ENCODE results near the gene NPAS2. TPM values are rescaled to one million over a fixed set of nuclear protein-coding genes. Genes with fewer than 3 reads are reported as not detected.

Gene NPAS2
- total RNA-seq, 4 donors from 2014 or later = 6.1 to 29.8 (median 24.3) TPM

DNA sequence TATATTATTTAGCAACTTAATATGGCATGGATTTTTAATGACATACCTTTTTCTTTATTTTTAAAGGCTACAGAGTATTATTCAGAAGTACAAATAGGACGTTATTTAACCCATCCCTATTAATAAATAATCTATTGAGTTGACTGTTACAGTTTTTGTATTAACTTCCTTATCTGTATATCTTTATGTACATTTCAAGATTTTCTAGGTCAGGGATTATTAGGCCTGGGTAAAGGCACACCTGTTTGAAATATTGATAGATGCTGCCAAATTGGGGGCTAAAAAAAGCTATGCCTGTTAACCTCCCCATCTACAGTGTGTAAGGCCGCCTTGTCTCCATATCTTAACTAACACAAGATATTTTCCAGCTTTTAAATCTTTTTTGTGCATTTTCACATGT is 6.6 kb downstream of the NPAS2 start:
- TF ChIP-seq, protein P1, sequence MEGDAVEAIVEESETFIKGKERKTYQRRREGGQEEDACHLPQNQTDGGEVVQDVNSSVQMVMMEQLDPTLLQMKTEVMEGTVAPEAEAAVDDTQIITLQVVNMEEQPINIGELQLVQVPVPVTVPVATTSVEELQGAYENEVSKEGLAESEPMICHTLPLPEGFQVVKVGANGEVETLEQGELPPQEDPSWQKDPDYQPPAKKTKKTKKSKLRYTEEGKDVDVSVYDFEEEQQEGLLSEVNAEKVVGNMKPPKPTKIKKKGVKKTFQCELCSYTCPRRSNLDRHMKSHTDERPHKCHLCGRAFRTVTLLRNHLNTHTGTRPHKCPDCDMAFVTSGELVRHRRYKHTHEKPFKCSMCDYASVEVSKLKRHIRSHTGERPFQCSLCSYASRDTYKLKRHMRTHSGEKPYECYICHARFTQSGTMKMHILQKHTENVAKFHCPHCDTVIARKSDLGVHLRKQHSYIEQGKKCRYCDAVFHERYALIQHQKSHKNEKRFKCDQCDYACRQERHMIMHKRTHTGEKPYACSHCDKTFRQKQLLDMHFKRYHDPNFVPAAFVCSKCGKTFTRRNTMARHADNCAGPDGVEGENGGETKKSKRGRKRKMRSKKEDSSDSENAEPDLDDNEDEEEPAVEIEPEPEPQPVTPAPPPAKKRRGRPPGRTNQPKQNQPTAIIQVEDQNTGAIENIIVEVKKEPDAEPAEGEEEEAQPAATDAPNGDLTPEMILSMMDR (IDR thresholded peaks at IDR 0.05) = no peak
- DNase-seq (ENCODE audit: low spot score) (no peak), ATAC-seq (ENCODE audit: low FRiP score) (no peak)

DNA sequence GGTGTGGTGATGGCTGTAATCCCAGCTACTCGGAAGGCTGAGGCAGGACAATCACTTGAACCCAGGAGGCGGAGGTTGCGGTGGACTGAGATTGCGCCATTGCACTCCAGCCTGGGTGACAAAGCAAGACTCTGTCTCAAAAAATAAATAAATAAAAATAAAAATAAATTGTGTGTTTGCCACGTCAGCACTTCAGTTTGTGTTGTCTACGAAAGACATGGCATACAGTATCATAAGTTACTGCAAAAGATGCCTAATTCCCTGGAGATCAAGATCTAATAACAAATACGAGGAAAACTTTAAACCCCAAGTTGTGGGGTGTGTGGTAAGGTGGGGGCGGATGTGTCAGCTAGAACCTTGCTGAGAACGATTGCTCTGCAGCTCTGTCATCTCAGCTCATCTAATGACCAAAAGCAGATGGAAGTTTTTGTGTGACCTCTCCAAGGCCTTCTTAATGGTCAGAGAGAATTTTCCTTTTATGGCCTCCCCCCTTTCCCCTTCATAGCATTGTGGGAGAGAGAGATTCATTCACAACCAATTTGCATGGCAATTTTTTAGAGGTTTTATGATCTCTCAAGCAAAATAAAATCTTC is 11.3 kb downstream of the NPAS2 start:
- DNase-seq (ENCODE audit: low spot score) (no peak), ATAC-seq (ENCODE audit: low FRiP score) (no peak)
- TF ChIP-seq, protein P1 (IDR thresholded peaks at IDR 0.05) = no peak

DNA sequence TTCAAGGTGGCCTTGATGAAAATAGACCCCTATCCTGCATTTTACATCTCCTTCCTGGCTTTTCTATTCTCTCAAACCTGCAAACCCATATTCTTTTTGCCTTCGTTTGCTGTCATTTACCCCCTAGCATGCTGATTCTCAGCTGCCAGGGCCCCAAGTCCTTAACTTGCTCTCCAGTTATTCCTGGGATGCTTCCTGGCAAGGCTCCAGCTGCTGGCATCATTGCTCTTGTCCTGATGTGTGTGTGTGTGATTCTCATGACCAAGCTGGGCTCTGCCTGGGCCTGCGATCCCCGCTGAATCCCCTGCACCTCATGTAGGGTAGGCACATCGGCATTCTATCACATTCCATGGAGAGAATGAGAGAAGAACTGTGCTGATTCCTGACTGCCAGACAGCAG is 11.9 kb downstream of the NPAS2 start:
- DNase-seq (ENCODE audit: low spot score) = no peak
- no peak for ATAC-seq (ENCODE audit: low FRiP score)
- TF ChIP-seq, protein P1 (IDR thresholded peaks at IDR 0.05) = no peak

DNA sequence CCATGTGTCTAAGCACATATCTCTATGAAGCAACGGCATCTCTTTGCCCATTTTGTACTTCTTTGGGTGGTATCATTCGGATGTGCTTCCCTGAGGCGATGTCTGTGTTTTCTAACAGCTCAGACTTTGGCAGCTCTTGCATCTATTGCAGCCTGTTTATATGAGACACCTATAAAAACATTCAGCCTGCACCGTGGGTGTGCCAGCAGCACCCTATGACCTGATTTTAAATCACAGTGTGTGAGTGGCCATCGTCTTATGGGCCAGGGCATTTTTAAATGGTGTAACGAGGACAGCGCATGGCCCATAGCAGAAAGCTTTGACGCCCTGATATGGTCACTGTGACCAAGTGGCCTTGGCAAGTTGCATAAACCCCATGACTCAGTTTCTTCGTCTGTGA is 12.9 kb downstream of the NPAS2 start:
- TF ChIP-seq, protein P1 (IDR thresholded peaks at IDR 0.05) = no peak
- no peak for ATAC-seq (ENCODE audit: low FRiP score)
- DNase-seq (ENCODE audit: low spot score) = no peak

DNA sequence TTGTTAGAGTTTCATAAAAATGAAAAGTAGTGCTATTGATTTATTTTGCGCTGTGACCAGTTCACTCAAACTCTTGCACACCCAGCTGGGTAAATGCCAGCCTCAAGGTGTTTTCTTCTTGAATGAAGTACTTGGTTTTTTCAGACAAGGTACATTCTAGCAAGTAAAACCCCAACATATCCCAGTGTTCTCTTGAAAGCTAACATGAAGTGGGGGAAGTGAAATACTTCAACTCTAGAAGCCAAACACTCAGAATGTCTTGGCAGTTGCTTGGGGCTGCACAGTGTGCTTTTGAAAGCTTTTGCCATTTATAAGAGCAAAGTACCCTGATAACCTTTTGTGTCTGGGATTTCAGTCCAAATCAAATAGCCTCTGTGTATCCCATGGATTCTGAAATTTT is 13.4 kb downstream of the NPAS2 start:
- ATAC-seq (ENCODE audit: low FRiP score) (no peak), DNase-seq (ENCODE audit: low spot score) (no peak)
- TF ChIP-seq, protein P1 (IDR thresholded peaks at IDR 0.05) = no peak

DNA sequence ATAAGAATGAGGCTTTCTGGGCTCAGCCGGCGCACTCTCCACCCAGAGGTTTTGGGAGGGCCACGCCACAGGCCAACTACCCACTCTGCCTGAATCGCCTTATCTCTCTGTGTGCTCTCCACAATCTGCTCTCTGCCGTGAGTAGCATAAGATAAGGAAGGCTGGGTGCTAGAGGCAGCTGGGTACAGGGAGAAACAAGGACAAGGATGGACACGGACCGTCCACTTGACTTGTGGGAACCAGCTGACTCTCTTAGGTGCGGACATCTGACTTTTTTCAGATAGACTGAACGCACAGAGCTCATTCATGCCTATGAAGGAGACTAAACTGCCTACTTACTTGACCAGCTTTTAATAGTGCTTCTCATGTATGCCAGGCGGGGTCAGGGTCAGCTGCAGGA is 14.3 kb downstream of the NPAS2 start:
- ATAC-seq (ENCODE audit: low FRiP score) (no peak), DNase-seq (ENCODE audit: low spot score) (no peak)
- TF ChIP-seq, protein P1 (IDR thresholded peaks at IDR 0.05) = no peak

DNA sequence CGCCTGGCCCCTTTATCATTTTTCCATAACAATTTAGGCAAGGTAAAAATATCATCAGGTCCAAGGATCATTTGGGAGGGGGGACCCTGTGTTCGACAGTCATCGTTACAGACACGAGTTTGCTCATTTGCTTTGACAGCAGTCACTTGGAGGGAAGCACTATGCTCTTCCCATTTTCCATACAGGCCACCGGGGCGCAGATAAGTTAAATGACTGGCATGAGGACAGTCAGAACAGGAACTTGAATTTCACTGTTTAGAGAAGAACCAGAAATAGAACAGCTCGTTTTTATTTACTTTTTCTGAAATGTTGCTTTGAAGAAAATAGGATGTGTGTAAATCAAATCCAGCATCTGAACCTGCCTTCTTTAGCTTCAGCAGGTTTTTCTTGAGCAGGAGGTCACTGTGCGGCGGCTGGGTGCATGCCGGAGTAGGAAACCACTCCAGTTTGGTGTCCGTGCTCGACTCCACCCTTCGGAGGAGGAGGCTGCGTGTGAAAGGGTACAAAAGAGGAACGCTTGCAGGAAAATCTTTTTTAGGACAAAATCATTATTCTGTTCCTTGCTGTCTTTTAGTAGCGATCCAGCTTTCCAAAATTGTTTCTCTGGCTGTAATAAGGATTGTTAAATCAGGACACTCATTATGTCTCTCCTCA is 15.2 kb downstream of the NPAS2 start:
- DNase-seq (ENCODE audit: low spot score) (no peak), ATAC-seq (ENCODE audit: low FRiP score) (no peak)
- TF ChIP-seq, protein P1 (IDR thresholded peaks at IDR 0.05) = no peak

Measured in omental fat pad (tissue), 4 donors.